SK-N-MC (cell line): ENCODE results near the gene DOCK9.

ENCODE experiments used
- DNase-seq: peaks from one replicate; pipeline ENCODE4 v3.0.0-alpha.2; 2011; ENCODE audit warnings: low read depth, low spot score
- H3K27ac ChIP-seq: fragments of 200-600 bp; sonication (generic); 2 replicates; pipeline ENCODE4 v1.5.1; 2016; ENCODE audit warnings: mixed run types
- H3K36me3 ChIP-seq: fragments of 200-600 bp; sonication (generic); 2 replicates; pipeline ENCODE4 v1.6.1; 2017; ENCODE audit warnings: antibody characterized with exemption, low read length, mixed read lengths; ENCODE audit not compliant: insufficient read depth
- H3K4me3 ChIP-seq: fragments of 200-600 bp; sonication (generic); 2 replicates; pipeline ENCODE4 v1.5.1; 2016
- H3K9ac ChIP-seq: fragments of 200-600 bp; sonication (generic); 2 replicates; pipeline ENCODE4 v1.8.0; 2017; ENCODE audit warnings: mixed run types, mixed read lengths; ENCODE audit not compliant: insufficient read length
- H3K9me3 ChIP-seq: fragments of 200-600 bp; sonication (generic); 2 replicates; pipeline ENCODE4 v1.6.1; 2017; ENCODE audit warnings: low read depth, mild to moderate bottlenecking, antibody characterized with exemption, low read length, moderate library complexity, mixed read lengths
- EZH2 ChIP-seq: fragments of 200-600 bp; sonication (generic); IDR thresholded peaks from one replicate; pipeline ENCODE4 v1.6.1; 2017; ENCODE audit warnings: antibody characterized with exemption
- FOXP2 ChIP-seq: optimal IDR thresholded peaks from 2 replicates; pipeline ENCODE3; 2011; ENCODE audit warnings: mild to moderate bottlenecking, moderate library complexity; ENCODE audit not compliant: insufficient read depth; ENCODE audit errors: extremely low read length, control extremely low read depth
- POLR2AphosphoS5 ChIP-seq: IDR thresholded peaks from 2 replicates; pipeline ENCODE4 v1.6.1; 2012; ENCODE audit warnings: mild to moderate bottlenecking, low read depth, low read length, borderline replicate concordance

DOCK9 gene

DNA sequence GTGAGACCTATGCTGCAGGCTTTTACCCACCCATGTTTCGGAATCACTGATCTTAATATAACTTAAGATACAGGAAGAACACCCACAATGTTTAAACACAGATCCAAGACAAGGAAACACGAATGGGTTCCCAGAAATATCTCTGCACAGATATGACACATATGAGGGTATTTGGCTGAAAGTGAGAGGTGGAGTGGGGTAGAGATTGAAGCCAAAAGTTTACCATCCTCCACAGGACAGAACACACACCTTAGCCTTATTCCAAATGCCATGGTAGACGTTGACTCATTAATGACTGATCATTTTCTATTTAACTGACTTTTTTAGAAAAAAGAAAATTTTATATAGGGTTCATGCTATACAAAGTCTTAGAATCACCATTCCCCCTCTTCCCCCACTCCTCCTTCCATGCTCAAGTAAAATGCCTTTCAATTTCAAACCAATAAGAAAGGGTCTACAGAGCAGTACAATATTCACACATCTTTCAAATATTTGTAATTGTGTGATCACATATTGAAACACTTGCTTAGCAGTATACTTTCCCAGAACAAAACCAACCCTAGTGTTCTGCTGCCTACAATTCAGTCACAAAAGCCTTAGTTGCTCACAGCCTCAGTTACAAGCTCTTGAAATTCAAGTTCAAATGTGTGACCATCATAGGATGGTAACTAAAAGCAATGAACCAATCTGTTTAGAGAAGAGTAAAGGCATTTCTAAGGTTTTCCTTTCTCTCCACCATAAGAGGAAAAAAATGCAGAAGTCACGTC, 11.8 kb upstream of the DOCK9 start:
- Histone ChIP-seq H3K9me3 (no peaks in the 10 kb centered on the region), H3K4me3 (no peak overlapping the region), H3K9ac (no peak overlapping the region), H3K36me3 (no peaks in the 10 kb centered on the region), H3K27ac (no peak overlapping the region)
- DNase-seq: no peak
- TF ChIP-seq POLR2AphosphoS5 (no peak), FOXP2 (no peak), EZH2 (no peak)

DNA sequence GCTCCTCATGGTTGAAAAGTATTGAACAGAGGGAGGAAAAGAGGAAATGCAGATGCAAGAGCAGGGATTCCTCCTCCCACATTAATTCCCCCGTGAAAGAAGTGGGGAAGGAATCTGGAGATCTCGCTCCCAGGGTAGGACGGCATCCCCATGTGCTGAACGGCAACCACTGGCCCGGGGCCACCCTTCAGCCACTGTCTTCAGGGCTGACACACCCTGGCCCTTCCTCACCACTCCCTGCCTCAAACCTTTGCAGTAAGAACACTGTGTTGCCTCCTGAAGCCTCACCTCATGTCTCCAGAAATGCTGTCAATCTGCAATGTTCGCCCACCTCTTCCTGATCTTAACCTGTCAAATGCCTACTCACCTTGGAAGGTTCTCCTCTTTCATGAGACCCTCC, 10.9 kb upstream of the DOCK9 start:
- TF ChIP-seq EZH2: no peak
- no peak for TF ChIP-seq FOXP2
- no peak for TF ChIP-seq POLR2AphosphoS5
- Histone ChIP-seq H3K4me3 (no peak overlapping the region), H3K27ac (no peak overlapping the region), H3K9ac (no peak overlapping the region), H3K36me3 (no peaks in the 10 kb centered on the region), H3K9me3 (no peaks in the 10 kb centered on the region)
- DNase-seq: no peak

DNA sequence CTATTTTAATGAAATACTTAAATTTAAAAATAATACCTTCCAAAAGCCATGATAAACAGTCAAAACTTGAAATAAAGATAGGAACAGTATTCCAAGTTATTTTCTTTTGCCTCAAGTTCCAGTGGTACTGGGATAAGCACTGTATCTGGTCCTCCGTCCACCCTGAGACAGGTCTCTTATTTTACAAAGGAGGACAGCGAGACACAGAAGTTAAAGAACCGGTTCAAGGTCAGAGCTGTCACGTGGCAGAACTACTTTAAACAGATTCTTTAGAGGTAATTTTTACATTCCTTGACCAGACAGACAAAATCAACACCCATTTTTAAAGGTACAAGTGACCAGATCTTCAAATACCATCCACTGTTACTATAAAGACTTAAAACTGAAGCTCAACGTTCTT, 10.4 kb upstream of the DOCK9 start:
- Histone ChIP-seq H3K9ac (no peak overlapping the region), H3K36me3 (no peaks in the 10 kb centered on the region), H3K27ac (no peak overlapping the region), H3K4me3 (no peak overlapping the region), H3K9me3 (no peaks in the 10 kb centered on the region)
- no peak for DNase-seq
- TF ChIP-seq POLR2AphosphoS5 (no peak), FOXP2 (no peak), EZH2 (no peak)

DNA sequence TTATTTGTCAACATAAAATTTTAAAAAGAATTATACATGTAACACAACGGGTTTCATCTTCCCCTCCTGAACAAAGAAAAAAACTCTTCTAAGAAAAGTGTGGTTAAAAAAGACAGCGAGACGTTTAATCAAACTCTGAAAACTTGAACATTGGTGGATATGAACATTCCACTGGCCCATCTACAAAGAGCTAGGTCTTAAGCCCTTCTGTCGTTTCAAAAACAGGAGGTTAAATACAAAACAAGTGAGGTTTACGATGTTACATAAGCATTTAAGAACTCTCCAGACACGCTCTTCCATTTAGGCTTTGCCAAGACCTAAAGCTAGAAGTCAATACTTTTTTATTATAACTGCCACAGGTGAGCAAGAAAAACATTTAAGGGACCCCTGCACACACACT, 9.4 kb upstream of the DOCK9 start:
- no peak for DNase-seq
- Histone ChIP-seq H3K36me3 (no peaks in the 10 kb centered on the region), H3K27ac (no peak overlapping the region), H3K9me3 (no peaks in the 10 kb centered on the region), H3K9ac (no peak overlapping the region), H3K4me3 (no peak overlapping the region)
- no peak for TF ChIP-seq POLR2AphosphoS5
- no peak for TF ChIP-seq FOXP2
- TF ChIP-seq EZH2: no peak

DNA sequence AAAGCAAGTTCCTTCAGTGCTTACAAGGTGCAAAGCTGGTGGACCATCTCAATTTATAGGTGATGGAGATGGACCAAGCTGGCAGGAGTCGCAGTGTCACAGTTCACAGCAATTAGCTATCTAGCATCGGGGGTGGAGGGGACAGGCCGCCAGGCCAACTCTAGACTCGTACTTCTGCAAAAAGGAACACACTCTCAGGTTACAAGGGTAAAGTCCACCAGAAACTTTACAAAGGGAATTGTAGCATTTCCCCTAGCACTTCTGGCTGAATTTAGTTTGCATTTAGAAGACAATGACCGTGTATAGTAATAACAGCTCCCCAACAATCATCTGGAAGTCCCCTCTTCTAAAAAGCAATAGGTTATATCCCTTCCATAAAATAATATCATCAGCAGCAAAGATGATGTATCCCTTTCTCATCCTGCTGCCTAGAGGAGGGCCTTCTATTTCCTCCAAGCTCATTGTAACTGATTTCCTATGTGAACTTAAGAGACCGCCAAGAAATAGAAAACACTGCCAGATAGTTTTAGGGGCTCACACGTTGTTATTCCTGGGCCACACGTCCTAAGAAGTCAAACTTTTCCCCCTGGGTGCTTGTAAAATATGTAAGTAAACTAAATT, 8.5 kb upstream of the DOCK9 start:
- TF ChIP-seq FOXP2 (no peak), POLR2AphosphoS5 (no peak), EZH2 (no peak)
- Histone ChIP-seq H3K9me3 (no peaks in the 10 kb centered on the region), H3K36me3 (no peaks in the 10 kb centered on the region), H3K27ac (no peak overlapping the region), H3K4me3 (no peak overlapping the region), H3K9ac (no peak overlapping the region)
- no peak for DNase-seq

DNA sequence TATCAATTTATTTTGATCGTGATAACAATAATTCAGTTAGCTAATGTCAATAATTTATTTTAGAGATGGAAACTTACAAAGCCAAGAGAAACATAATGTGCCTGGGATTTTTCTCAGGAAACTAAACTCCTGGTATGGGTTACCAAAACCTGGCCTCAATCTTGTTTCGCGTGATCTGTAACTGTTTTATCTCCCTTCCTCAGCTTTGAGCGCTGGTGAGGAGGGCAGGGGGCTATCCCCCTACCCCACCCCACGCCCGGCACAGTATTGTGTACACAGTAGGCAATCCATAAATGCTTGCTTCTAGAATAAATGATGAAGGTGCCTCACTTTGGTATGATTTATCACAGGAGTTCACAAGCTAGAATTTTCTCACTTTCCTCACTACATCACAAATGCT, 7.7 kb upstream of the DOCK9 start:
- Histone ChIP-seq H3K9ac (no peak overlapping the region), H3K9me3 (no peaks in the 10 kb centered on the region), H3K36me3 (no peaks in the 10 kb centered on the region), H3K4me3 (no peak overlapping the region), H3K27ac (no peak overlapping the region)
- TF ChIP-seq EZH2 (no peak), FOXP2 (no peak), POLR2AphosphoS5 (no peak)
- no peak for DNase-seq

DNA sequence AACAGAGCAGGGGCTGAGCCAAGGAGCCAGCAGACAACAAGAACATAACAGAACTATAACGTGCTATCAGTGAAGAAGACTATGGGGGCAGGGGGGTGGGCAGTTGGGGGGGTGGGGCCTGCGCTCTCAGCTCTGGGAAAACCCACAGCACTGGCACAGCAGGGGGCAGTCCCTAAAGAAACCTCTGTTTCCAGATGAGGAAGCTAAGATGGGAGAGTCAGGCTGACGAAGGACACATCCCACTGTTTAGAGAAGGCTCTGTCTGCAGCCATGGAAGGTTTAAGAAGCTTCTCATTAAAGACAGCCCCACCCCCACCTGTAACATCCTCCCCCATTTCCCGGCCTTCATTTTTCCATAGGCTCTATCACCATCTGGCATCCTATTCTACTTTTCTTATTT, 7.1 kb upstream of the DOCK9 start:
- no peak overlapping the region for H3K4me3 ChIP-seq
- no peak overlapping the region for H3K27ac ChIP-seq
- TF ChIP-seq POLR2AphosphoS5 (no peak), FOXP2 (no peak), EZH2 (no peak)
- H3K9ac ChIP-seq: no peak overlapping the region
- H3K9me3 ChIP-seq: no peaks in the 10 kb centered on the region
- no peaks in the 10 kb centered on the region for H3K36me3 ChIP-seq
- no peak for DNase-seq

DNA sequence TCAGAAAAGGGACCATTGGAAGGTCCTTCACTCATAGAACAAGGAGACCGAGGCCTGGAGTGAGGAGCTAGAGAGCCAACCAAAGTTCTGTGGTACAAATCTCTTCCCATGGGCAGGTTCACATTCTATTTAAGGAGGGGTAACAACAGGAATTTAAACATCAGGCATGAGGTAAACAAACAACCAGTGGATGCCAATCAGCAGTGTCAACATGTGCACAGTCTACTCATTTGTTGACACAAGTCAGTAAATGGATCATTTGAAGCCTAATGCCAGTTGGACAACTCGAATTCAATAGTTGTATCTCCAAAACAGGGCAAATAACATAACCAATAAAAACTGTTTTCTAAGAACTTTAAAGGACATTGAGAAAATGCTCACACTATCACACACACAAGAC, 6.3 kb upstream of the DOCK9 start:
- H3K4me3 ChIP-seq: no peak overlapping the region
- no peak overlapping the region for H3K27ac ChIP-seq
- no peaks in the 10 kb centered on the region for H3K36me3 ChIP-seq
- DNase-seq: no peak
- no peak overlapping the region for H3K9ac ChIP-seq
- TF ChIP-seq FOXP2: no peak
- H3K9me3 ChIP-seq: no peaks in the 10 kb centered on the region

DNA sequence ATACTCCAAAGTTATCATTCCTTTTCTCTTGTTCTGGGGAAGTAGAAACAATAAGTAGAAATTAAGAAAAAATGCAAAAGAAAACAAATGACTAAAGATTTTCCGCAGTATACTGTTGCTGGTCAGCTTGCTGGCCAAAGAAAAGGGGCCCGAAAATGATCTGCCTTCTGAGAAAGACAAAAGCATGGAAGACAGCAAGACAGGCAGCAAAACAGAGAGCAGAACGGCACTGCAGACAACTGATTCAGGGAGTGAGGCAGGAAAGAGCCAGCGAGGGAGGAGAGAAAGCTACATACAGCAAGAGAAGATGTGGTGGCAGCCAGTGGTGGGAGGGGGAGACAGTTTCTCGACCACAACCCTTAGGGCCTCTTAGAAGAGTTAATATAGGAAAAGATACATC, 5.3 kb upstream of the DOCK9 start:
- Histone ChIP-seq H3K4me3 (no peak overlapping the region), H3K9me3 (no peaks in the 10 kb centered on the region), H3K36me3 (no peaks in the 10 kb centered on the region), H3K9ac (no peak overlapping the region), H3K27ac (no peak overlapping the region)
- no peak for DNase-seq
- TF ChIP-seq FOXP2 (no peak), EZH2 (no peak), POLR2AphosphoS5 (no peak)
